Measurements from ENCODE around the gene MINDY4.

DNA sequence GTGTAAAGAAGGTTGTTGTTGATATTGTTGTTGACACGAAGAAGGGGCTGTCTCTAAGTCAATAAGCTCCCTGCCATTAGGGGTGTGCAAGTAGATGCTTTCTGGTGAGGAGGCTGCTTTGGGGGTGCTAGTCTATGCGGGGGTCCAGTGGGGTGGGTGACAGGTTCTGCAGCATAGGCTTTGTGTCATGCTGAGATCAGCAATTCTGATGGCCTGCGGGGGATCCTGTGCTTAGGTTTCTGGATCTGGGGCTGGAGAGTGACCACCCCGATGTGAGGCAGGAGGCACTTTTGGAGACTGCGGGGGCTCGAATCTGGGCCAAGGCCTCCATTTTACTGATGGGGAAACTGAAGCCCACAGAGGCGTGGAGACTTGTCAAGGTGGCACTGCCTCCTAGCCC is 145.6 kb downstream of the MINDY4 start:
- TF ChIP-seq, protein P1, sequence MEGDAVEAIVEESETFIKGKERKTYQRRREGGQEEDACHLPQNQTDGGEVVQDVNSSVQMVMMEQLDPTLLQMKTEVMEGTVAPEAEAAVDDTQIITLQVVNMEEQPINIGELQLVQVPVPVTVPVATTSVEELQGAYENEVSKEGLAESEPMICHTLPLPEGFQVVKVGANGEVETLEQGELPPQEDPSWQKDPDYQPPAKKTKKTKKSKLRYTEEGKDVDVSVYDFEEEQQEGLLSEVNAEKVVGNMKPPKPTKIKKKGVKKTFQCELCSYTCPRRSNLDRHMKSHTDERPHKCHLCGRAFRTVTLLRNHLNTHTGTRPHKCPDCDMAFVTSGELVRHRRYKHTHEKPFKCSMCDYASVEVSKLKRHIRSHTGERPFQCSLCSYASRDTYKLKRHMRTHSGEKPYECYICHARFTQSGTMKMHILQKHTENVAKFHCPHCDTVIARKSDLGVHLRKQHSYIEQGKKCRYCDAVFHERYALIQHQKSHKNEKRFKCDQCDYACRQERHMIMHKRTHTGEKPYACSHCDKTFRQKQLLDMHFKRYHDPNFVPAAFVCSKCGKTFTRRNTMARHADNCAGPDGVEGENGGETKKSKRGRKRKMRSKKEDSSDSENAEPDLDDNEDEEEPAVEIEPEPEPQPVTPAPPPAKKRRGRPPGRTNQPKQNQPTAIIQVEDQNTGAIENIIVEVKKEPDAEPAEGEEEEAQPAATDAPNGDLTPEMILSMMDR (IDR thresholded peaks at IDR 0.05; ENCODE audit: insufficient read depth, low read depth, low read length) = no peak
- TF ChIP-seq EZH2 (IDR thresholded peaks at IDR 0.05; ENCODE audit: insufficient read depth, low read length) = no peak
